Spinal cord (tissue), 10 donors: ENCODE measurements around the gene MAS1. TPM values are rescaled to one million over a fixed set of nuclear protein-coding genes. Genes with fewer than 3 reads are reported as not detected.
"Not testable (repeated sequence)": the region's sequence is repeated elsewhere in the genome, so short reads cannot be mapped to it uniquely, and the experiment has no call there.

ENCODE experiments used
- DNase-seq, 6 donors: peaks; one replicate each; pipeline versions ENCODE4 v3.0.0 to v3.0.0-alpha.2; 2013 to 2015; ENCODE audit warnings: low spot score in 6 of 6, low read depth in 4 of 6
- H3K27ac ChIP-seq: one replicate; pipeline ENCODE4 v1.5.1; 2013; ENCODE audit warnings: low read depth, low read length, control low read depth
- H3K27me3 ChIP-seq: one replicate; pipeline ENCODE4 v1.6.1; 2013; ENCODE audit warnings: low read length; ENCODE audit not compliant: control insufficient read depth, insufficient read depth
- H3K36me3 ChIP-seq: one replicate; pipeline ENCODE4 v1.6.1; 2013; ENCODE audit warnings: low read length; ENCODE audit not compliant: control insufficient read depth, insufficient read depth
- H3K4me1 ChIP-seq: one replicate; pipeline ENCODE4 v1.6.1; 2013; ENCODE audit warnings: low read length; ENCODE audit not compliant: control insufficient read depth, insufficient read depth
- H3K4me3 ChIP-seq: one replicate; pipeline ENCODE4 v1.5.1; 2013; ENCODE audit warnings: low read depth, low read length, control low read depth
- H3K9me3 ChIP-seq: one replicate; pipeline ENCODE4 v1.6.1; 2013; ENCODE audit warnings: low read length; ENCODE audit not compliant: control insufficient read depth, insufficient read depth
- WGBS: methylation state at CpG from one replicate; pipeline ENCODE4 v1.1.5; 2013; ENCODE audit warnings: missing lambda C conversion rate; ENCODE audit not compliant: insufficient coverage; 5-methylcytosine and 5-hydroxymethylcytosine counted together
- long read RNA-seq, 4 donors: transcript quantifications; one replicate each; lab custom pipeline, GENCODE V29; 2026
- polyA plus RNA-seq, 2 donors: library from polyadenylated mRNA; unstranded; fragments of 120-200 nt; gene quantifications; one replicate each; pipeline ENCODE4 v1.2.1, GENCODE V29; 2013; ENCODE audit not compliant: insufficient read length in 2 of 2
- total RNA-seq, 2 donors: library from RNA; depleted of rRNA in 1 of 2; stranded (reverse); fragments of 120-200 nt in 1 of 2; fragments of >200 nt in 1 of 2; gene quantifications; one replicate each; pipeline versions ENCODE4 v1.2.3 to v1.2.4, GENCODE V29; 2013 to 2014
- donor health status: healthy.

Gene MAS1
- total RNA-seq (under 1 TPM; 0.06 to 0.10 TPM), polyA plus RNA-seq (under 1 TPM; 0.03 to 0.05 TPM)
- long read RNA-seq, donor 1 = 0 reads
- long read RNA-seq, donor 2 = 0 reads
- long read RNA-seq, donor 3 = 0 reads
- long read RNA-seq, donor 4 = 0 reads

DNA sequence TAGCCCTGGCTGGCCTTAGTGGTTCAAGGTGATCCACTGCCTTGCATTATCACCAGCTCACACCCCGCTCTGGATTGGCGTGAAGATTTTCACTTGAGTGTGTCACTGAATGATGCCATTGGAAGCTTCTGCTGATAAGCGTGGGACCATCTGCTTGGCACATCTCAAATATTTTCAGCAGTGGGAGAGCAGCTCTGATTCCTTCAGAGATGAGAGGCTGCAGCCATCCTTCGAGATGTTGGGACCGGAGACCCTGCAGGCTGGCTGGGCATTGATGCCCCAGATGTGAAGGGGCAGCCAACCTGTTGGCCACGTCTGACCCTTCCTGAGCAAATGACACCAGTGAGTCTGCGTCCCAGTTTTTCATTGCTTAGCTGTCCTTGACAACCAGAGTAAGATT is at the start of gene MAS1:
TSS of gene MAS1 (plus strand) at position 197 of the 400 bp plus-strand sequence. CDS start 15,968 bp downstream, outside the sequence.
- 84% methylated on average over 7 of the region's 7 CpGs for WGBS
- H3K36me3 ChIP-seq = no peaks in the 10 kb centered on the region
- no peak for DNase-seq
- no peaks in the 10 kb centered on the region for H3K9me3 ChIP-seq
- H3K27me3 ChIP-seq = peaks cover 2% of the 10 kb centered on the region
- no peak within 1 kb of the TSS for H3K27ac ChIP-seq
- H3K4me1 ChIP-seq = no peaks in the 10 kb centered on the region
- H3K4me3 ChIP-seq = no peak within 1 kb of the TSS

DNA sequence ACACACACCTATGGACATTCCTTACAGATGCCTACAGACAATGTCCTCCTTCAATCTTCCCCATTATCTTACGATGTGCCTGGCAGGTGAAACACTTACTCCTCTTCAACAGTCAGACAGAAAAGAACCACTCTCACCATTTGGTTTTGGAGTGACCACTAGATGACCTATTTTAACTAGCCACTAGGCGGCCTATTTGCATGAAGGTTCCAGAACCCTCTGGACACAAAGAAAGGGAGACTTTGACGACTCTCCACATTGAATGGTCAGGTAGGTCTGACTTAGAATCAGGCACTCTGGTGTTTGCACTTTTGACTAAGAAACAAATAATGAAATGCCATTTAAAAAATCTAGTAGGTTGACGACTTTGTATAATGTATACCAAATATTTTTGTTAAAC is 48.8 kb upstream of the MAS1 start:
- H3K9me3 ChIP-seq = no peaks in the 10 kb centered on the region
- H3K36me3 ChIP-seq = no peaks in the 10 kb centered on the region
- H3K27ac ChIP-seq = no peak overlapping the region
- H3K4me3 ChIP-seq = no peak overlapping the region
- DNase-seq = no peak
- H3K4me1 ChIP-seq = no peaks in the 10 kb centered on the region
- H3K27me3 ChIP-seq = no peaks in the 10 kb centered on the region
- WGBS = 69% methylated on average over 2 of the region's 4 CpGs

- DNase-seq = no peak
- H3K27ac ChIP-seq = no peak overlapping the region
- H3K4me1 ChIP-seq = no peaks in the 10 kb centered on the region
- 90% methylated on average over 11 of the region's 13 CpGs for WGBS
- H3K27me3 ChIP-seq = no peaks in the 10 kb centered on the region
- H3K36me3 ChIP-seq = no peaks in the 10 kb centered on the region
- H3K4me3 ChIP-seq = no peak overlapping the region
- H3K9me3 ChIP-seq = no peaks in the 10 kb centered on the region
Measured at GRCh38 chr6:159844737-159845645, 45.8 kb upstream of the MAS1 start.

GRCh38 chr6:159848552-159848951 is 42.2 kb upstream of the MAS1 start:
- not testable (repeated sequence) for H3K27me3 ChIP-seq, H3K9me3 ChIP-seq, H3K27ac ChIP-seq, H3K4me1 ChIP-seq, H3K4me3 ChIP-seq, DNase-seq, H3K36me3 ChIP-seq
- WGBS = 79% methylated on average over 4 of the region's 5 CpGs

DNA sequence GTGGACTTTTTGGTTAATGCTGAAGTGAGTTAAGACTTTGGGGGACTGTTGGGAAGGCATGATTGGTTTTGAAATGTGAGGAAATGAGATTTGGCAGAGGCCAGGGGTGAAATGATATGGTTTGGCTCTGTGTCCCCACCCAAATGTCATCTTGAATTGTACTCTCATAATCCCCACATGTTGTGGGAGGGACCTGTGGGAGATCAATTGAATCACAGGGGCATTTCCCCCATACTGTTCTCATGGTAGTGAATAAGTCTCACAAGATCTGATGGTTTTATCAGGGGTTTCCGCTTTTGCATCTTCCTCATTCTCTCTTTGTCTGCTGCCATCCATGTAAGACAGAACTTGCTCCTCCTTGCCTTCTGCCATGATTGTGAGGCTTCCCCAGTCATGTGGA is 40.9 kb upstream of the MAS1 start:
- 100% methylated on average over 1 of the region's 1 CpG for WGBS

DNA sequence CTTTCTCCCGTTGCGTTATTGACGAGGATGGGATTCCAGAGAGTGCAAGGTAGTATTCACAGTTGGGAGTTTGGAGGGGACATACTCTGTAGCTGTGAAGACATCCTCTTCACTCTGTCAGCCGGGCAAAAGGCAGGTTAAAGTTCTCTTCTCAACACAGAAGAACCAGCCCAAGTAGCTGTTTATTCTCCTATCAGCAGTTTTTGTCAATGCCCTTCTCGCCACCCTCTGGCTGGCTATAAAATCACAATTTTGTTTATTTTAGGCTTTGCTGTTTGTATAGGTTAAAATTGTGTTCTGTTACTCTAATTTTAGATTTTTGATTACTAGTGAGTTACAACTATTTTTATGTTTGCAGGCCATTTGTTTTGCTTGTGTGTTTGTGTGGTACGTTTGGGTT is 37.9 kb upstream of the MAS1 start:
- peak in 1 of 6 donors; percentile 32 for DNase-seq
- 8% methylated on average over 2 of the region's 6 CpGs for WGBS
- H3K4me3 ChIP-seq = no peak overlapping the region
- H3K4me1 ChIP-seq = no peaks in the 10 kb centered on the region
- H3K36me3 ChIP-seq = no peaks in the 10 kb centered on the region
- H3K9me3 ChIP-seq = no peaks in the 10 kb centered on the region
- H3K27me3 ChIP-seq = no peaks in the 10 kb centered on the region
- no peak overlapping the region for H3K27ac ChIP-seq

More for the DNA sequence above, 40.9 kb upstream of the MAS1 start:
- H3K9me3 ChIP-seq, H3K27me3 ChIP-seq, H3K4me3 ChIP-seq, DNase-seq, H3K36me3 ChIP-seq, H3K27ac ChIP-seq, H3K4me1 ChIP-seq: not testable (repeated sequence)

- Histone ChIP-seq H3K27ac (no peak overlapping the region), H3K27me3 (no peaks in the 10 kb centered on the region), H3K4me1 (no peaks in the 10 kb centered on the region), H3K36me3 (no peaks in the 10 kb centered on the region), H3K9me3 (no peaks in the 10 kb centered on the region), H3K4me3 (no peak overlapping the region)
- no peak for DNase-seq
Measured at GRCh38 chr6:159853754-159854153, 37.0 kb upstream of the MAS1 start.

GRCh38 chr6:159854959-159855358 is 35.8 kb upstream of the MAS1 start:
- DNase-seq = no peak
- H3K36me3 ChIP-seq = no peaks in the 10 kb centered on the region
- no peaks in the 10 kb centered on the region for H3K4me1 ChIP-seq
- WGBS = no CpG with 5 or more reads among the region's 3 CpGs
- no peak overlapping the region for H3K27ac ChIP-seq
- no peak overlapping the region for H3K4me3 ChIP-seq
- no peaks in the 10 kb centered on the region for H3K9me3 ChIP-seq
- H3K27me3 ChIP-seq = no peaks in the 10 kb centered on the region

GRCh38 chr6:159858259-159858658 is 32.5 kb upstream of the MAS1 start:
- Histone ChIP-seq H3K36me3 (no peaks in the 10 kb centered on the region), H3K27me3 (no peaks in the 10 kb centered on the region), H3K27ac (no peak overlapping the region), H3K4me1 (no peaks in the 10 kb centered on the region), H3K9me3 (no peaks in the 10 kb centered on the region), H3K4me3 (no peak overlapping the region)
- WGBS = no CpG with 5 or more reads among the region's 1 CpG
- DNase-seq = no peak

- Histone ChIP-seq H3K4me3 (no peak overlapping the region), H3K27me3 (no peaks in the 10 kb centered on the region), H3K9me3 (no peaks in the 10 kb centered on the region), H3K4me1 (no peaks in the 10 kb centered on the region), H3K27ac (no peak overlapping the region), H3K36me3 (no peaks in the 10 kb centered on the region)
- no peak for DNase-seq
- WGBS = no CpG with 5 or more reads among the region's 1 CpG
Measured at GRCh38 chr6:159860482-159860881, 30.3 kb upstream of the MAS1 start.
